ENCODE results near the gene DENND5B. TPM values are rescaled to one million over a fixed set of nuclear protein-coding genes. Genes with fewer than 3 reads are reported as not detected.

DENND5B gene
- total RNA-seq, 4 donors from 2014 or later: 4.4 to 25.1 (median 16.3) TPM

- intact Hi-C loops (cut with DNase I; ENCODE audit: low total_unique reads): no loop called here
- Histone ChIP-seq H3K27ac (no peak overlapping the region), H3K9me3 (no peaks in the 10 kb centered on the region), H3K27me3 (no peaks in the 10 kb centered on the region), H3K4me3 (no peak overlapping the region), H3K36me3 (no peaks in the 10 kb centered on the region), H3K4me1 (no peaks in the 10 kb centered on the region)
- 82 to 90% methylated on average over 2 to 4 of the region's 4 CpGs for WGBS, 2 donors (ENCODE audit: low coverage in 1 of 2)
- TF ChIP-seq POLR2AphosphoS5 (IDR thresholded peaks at IDR 0.05): no peak
- DNase-seq: no peak
- in situ Hi-C loops (cut with MboI; ENCODE audit: low pct_ligation_motif_present in 1 of 4, low pct_unique_long_range_greater_than_20kb in 1 of 4, low sequenced_read_pairs in 3 of 4): no loop called here
Measured at GRCh38 chr12:31440586-31440985, 150.3 kb downstream of the DENND5B start.

GRCh38 chr12:31440134-31440533 lies 150.8 kb downstream of the DENND5B start:
- WGBS, 2 donors (ENCODE audit: low coverage in 1 of 2): 85 to 89% methylated on average over 2 to 4 of the region's 4 CpGs
- Histone ChIP-seq H3K4me3 (no peak overlapping the region), H3K9me3 (no peaks in the 10 kb centered on the region), H3K27ac (no peak overlapping the region), H3K4me1 (no peaks in the 10 kb centered on the region), H3K36me3 (no peaks in the 10 kb centered on the region), H3K27me3 (no peaks in the 10 kb centered on the region)
- intact Hi-C loops (cut with DNase I; ENCODE audit: low total_unique reads): no loop called here
- in situ Hi-C loops (cut with MboI; ENCODE audit: low pct_ligation_motif_present in 1 of 4, low pct_unique_long_range_greater_than_20kb in 1 of 4, low sequenced_read_pairs in 3 of 4): no loop called here
- TF ChIP-seq CTCF (IDR thresholded peaks at IDR 0.05): no peak
- TF ChIP-seq POLR2AphosphoS5 (IDR thresholded peaks at IDR 0.05): no peak
- TF ChIP-seq EP300 (IDR thresholded peaks at IDR 0.05; ENCODE audit: low read depth): no peak
- TF ChIP-seq POLR2A (IDR thresholded peaks at IDR 0.05): no peak
- DNase-seq: no peak

GRCh38 chr12:31431721-31432240 lies 159.2 kb downstream of the DENND5B start:
- Histone ChIP-seq H3K27ac (no peak overlapping the region), H3K4me1 (no peaks in the 10 kb centered on the region), H3K27me3 (no peaks in the 10 kb centered on the region), H3K36me3 (no peaks in the 10 kb centered on the region), H3K9me3 (no peaks in the 10 kb centered on the region), H3K4me3 (no peak overlapping the region)
- DNase-seq: no peak
- TF ChIP-seq POLR2AphosphoS5 (IDR thresholded peaks at IDR 0.05) (no peak), EP300 (IDR thresholded peaks at IDR 0.05; ENCODE audit: low read depth) (no peak), POLR2A (IDR thresholded peaks at IDR 0.05) (no peak), CTCF (IDR thresholded peaks at IDR 0.05) (no peak)
- WGBS, 2 donors (ENCODE audit: low coverage in 1 of 2): 59 to 82% methylated on average over 2 of the region's 2 CpGs
- intact Hi-C loops (cut with DNase I; ENCODE audit: low total_unique reads): no loop called here
- in situ Hi-C loops (cut with MboI; ENCODE audit: low pct_ligation_motif_present in 1 of 4, low pct_unique_long_range_greater_than_20kb in 1 of 4, low sequenced_read_pairs in 3 of 4): no loop called here

- H3K36me3 ChIP-seq: peaks cover 0 to 6% (median 0%) of the 10 kb centered on the region in 4 donors
- in situ Hi-C loops (cut with MboI; ENCODE audit: low pct_ligation_motif_present in 1 of 4, low pct_unique_long_range_greater_than_20kb in 1 of 4, low sequenced_read_pairs in 3 of 4): no loop called here
- intact Hi-C loops (cut with DNase I; ENCODE audit: low total_unique reads): no loop called here
- WGBS, 2 donors (ENCODE audit: low coverage in 1 of 2): 83 to 86% methylated on average over 1 of the region's 1 CpG
- DNase-seq: no peak
- no peak overlapping the region for H3K4me3 ChIP-seq
- H3K9me3 ChIP-seq: no peaks in the 10 kb centered on the region
- no peaks in the 10 kb centered on the region for H3K27me3 ChIP-seq
- TF ChIP-seq POLR2AphosphoS5 (IDR thresholded peaks at IDR 0.05): no peak
- TF ChIP-seq EP300 (IDR thresholded peaks at IDR 0.05; ENCODE audit: low read depth): no peak
- TF ChIP-seq POLR2A (IDR thresholded peaks at IDR 0.05): no peak
- no peak for TF ChIP-seq CTCF (IDR thresholded peaks at IDR 0.05)
- H3K4me1 ChIP-seq: no peaks in the 10 kb centered on the region
- no peak overlapping the region for H3K27ac ChIP-seq
Measured at GRCh38 chr12:31423405-31423804, 167.5 kb downstream of the DENND5B start.

GRCh38 chr12:31412292-31412801 lies 178.6 kb downstream of the DENND5B start:
- TF ChIP-seq POLR2AphosphoS5 (IDR thresholded peaks at IDR 0.05) (no peak), CTCF (IDR thresholded peaks at IDR 0.05) (no peak), POLR2A (IDR thresholded peaks at IDR 0.05) (no peak), EP300 (IDR thresholded peaks at IDR 0.05; ENCODE audit: low read depth) (no peak)
- Histone ChIP-seq H3K4me1 (no peaks in the 10 kb centered on the region), H3K27me3 (no peaks in the 10 kb centered on the region), H3K36me3 (peaks cover 0 to 9% (median 0%) of the 10 kb centered on the region in 4 donors), H3K4me3 (no peak overlapping the region), H3K27ac (no peak overlapping the region), H3K9me3 (no peaks in the 10 kb centered on the region)
- in situ Hi-C loops (cut with MboI; ENCODE audit: low pct_ligation_motif_present in 1 of 4, low pct_unique_long_range_greater_than_20kb in 1 of 4, low sequenced_read_pairs in 3 of 4): no loop called here
- 85 to 89% methylated on average over 5 to 7 of the region's 7 CpGs for WGBS, 2 donors (ENCODE audit: low coverage in 1 of 2)
- DNase-seq: no peak
- intact Hi-C loops (cut with DNase I; ENCODE audit: low total_unique reads): no loop called here
